PC-3 (cell line): Measurements from ENCODE around the gene R3HCC1L.

Experiments used
- EZH2 ChIP-seq: fragments of 300-600 bp; sonication (generic); IDR thresholded peaks from one replicate; pipeline ENCODE4 v1.6.1; 2017; ENCODE audit warnings: antibody characterized with exemption, mild to moderate bottlenecking, low read length; ENCODE audit not compliant: unreplicated experiment
- EZH2phosphoT487 ChIP-seq: fragments of 300-600 bp; sonication (generic); IDR thresholded peaks from 2 replicates; pipeline ENCODE4 v1.6.1; 2018; ENCODE audit warnings: mild to moderate bottlenecking, antibody characterized with exemption, low read length, borderline replicate concordance
- TF ChIP-seq, protein P1 (sequence below): fragments of 300-600 bp; sonication (generic); conservative IDR thresholded peaks from 2 replicates; pipeline ENCODE4 v1.5.1; 2017; ENCODE audit warnings: antibody characterized with exemption, low read depth, mild to moderate bottlenecking, low read length

GRCh38 chr10:98257961-98258360, 123.5 kb downstream of the R3HCC1L start:
- TF ChIP-seq, protein P1, sequence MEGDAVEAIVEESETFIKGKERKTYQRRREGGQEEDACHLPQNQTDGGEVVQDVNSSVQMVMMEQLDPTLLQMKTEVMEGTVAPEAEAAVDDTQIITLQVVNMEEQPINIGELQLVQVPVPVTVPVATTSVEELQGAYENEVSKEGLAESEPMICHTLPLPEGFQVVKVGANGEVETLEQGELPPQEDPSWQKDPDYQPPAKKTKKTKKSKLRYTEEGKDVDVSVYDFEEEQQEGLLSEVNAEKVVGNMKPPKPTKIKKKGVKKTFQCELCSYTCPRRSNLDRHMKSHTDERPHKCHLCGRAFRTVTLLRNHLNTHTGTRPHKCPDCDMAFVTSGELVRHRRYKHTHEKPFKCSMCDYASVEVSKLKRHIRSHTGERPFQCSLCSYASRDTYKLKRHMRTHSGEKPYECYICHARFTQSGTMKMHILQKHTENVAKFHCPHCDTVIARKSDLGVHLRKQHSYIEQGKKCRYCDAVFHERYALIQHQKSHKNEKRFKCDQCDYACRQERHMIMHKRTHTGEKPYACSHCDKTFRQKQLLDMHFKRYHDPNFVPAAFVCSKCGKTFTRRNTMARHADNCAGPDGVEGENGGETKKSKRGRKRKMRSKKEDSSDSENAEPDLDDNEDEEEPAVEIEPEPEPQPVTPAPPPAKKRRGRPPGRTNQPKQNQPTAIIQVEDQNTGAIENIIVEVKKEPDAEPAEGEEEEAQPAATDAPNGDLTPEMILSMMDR, result no peak
- TF ChIP-seq EZH2phosphoT487 (no peak), EZH2 (no peak)
